GM12878 (cell line): Measurements from ENCODE around the gene GSG1L. TPM values are rescaled to one million over a fixed set of nuclear protein-coding genes. Genes with fewer than 3 reads are reported as not detected.

Source experiments
- ATAC-seq: fragments of 200-7000 bp; cut with Tn5 transposase; 3 replicates; pipeline ENCODE4 v1.9.1; 2020; ENCODE audit warnings: mild to moderate bottlenecking, moderate library complexity
- BruUV-seq: library from RNA; stranded (reverse); fragments of 400-500 nt; replicated peaks from 2 replicates; lab custom pipeline; 2021; lab: Mats Ljungman, UMichigan
- CTCF ChIA-PET: fragments of 300-600 bp; sonication (Branson Sonifier 250); formaldehyde crosslinking; extraction: SDS; loops from one replicate; lab custom pipeline; 2021; ENCODE audit warnings: inconsistent platforms; lab: Yijun Ruan, JAX
- POLR2A ChIA-PET: fragments of 350-600 bp; formaldehyde crosslinking; extraction: SDS; loops from one replicate; lab custom pipeline; 2021; ENCODE audit warnings: inconsistent platforms; lab: Charles Lee
- RAD21 ChIA-PET: fragments of 300-600 bp; sonication (Branson Sonifier 250); formaldehyde crosslinking; loops from one replicate; lab custom pipeline; 2023; ENCODE audit warnings: antibody characterized with exemption; ENCODE audit not compliant: unreplicated experiment; lab: Charles Lee
- SMC1A ChIA-PET: fragments of 300-600 bp; sonication (Branson Sonifier 250); formaldehyde crosslinking; loops from one replicate; lab custom pipeline; 2023; ENCODE audit not compliant: unreplicated experiment, uncharacterized antibody; lab: Charles Lee
- DNase-seq: peaks from one replicate; pipeline ENCODE4 v3.0.0-alpha.2; 2011; ENCODE audit warnings: low read depth, low spot score
- FAIRE-seq: peaks from 3 replicates; lab custom pipeline; 2011; peaks lifted over from hg19 to GRCh38; lab: Jason Lieb, UNC
- H2AFZ ChIP-seq: 2 replicates; pipeline ENCODE4 v1.6.0; 2011; ENCODE audit warnings: low read depth, low read length, control low read depth; ENCODE audit not compliant: control insufficient read depth
- H3K27ac ChIP-seq: 2 replicates; pipeline ENCODE4 v1.5.1; 2011; ENCODE audit warnings: control low read depth; ENCODE audit not compliant: control insufficient read depth, insufficient read depth
- H3K27me3 ChIP-seq, 2 experiments: replicated peaks in 1 of 2; 2 replicates each; pipeline versions ENCODE4 v1.6.0 to v1.6.1; 2011; ENCODE audit warnings: low read length in 1 of 2; ENCODE audit not compliant: control insufficient read depth in 2 of 2, insufficient read depth in 2 of 2
- H3K36me3 ChIP-seq, 2 experiments: 2 replicates each; pipeline ENCODE4 v1.5.1; 2011; ENCODE audit warnings: low read length in 1 of 2; ENCODE audit not compliant: control insufficient read depth in 2 of 2, insufficient read depth in 2 of 2
- H3K4me1 ChIP-seq: 2 replicates; pipeline ENCODE4 v1.6.1; 2011; ENCODE audit warnings: mild to moderate bottlenecking, low read length, moderate library complexity, mixed read lengths; ENCODE audit not compliant: control insufficient read depth, insufficient read depth
- H3K4me2 ChIP-seq: 2 replicates; pipeline ENCODE4 v1.6.0; 2011; ENCODE audit warnings: control low read depth; ENCODE audit not compliant: control insufficient read depth, insufficient read depth
- H3K4me3 ChIP-seq: fragments of 200-600 bp; sonication (generic); 2 replicates; pipeline ENCODE4 v1.5.1; 2016
- H3K79me2 ChIP-seq: 2 replicates; pipeline ENCODE4 v1.6.0; 2011; ENCODE audit warnings: low read length; ENCODE audit not compliant: control insufficient read depth, insufficient read depth
- H3K9ac ChIP-seq: 2 replicates; pipeline ENCODE4 v1.8.0; 2011; ENCODE audit warnings: low read length, control low read depth, mixed read lengths; ENCODE audit not compliant: control insufficient read depth, insufficient read depth
- H3K9me3 ChIP-seq: replicated peaks from 3 replicates; pipeline ENCODE4 v1.5.1; 2011; ENCODE audit warnings: mild to moderate bottlenecking, low read length; ENCODE audit not compliant: control insufficient read depth, insufficient read depth
- H4K20me1 ChIP-seq: 2 replicates; pipeline ENCODE4 v1.6.0; 2011; ENCODE audit not compliant: control insufficient read depth, insufficient read depth
- BCL11A ChIP-seq: IDR thresholded peaks from 2 replicates; pipeline ENCODE4 v1.6.1; 2011; ENCODE audit warnings: low read depth, low read length
- GABPA ChIP-seq: IDR thresholded peaks from 2 replicates; pipeline ENCODE4 v1.6.1; 2014; ENCODE audit warnings: antibody characterized with exemption, low read depth, mild to moderate bottlenecking, inconsistent platforms
- JUND ChIP-seq: IDR thresholded peaks from 2 replicates; pipeline ENCODE4 v1.6.1; 2012; ENCODE audit warnings: low read depth, mild to moderate bottlenecking, low read length, improper control_type of control experiment, moderate library complexity
- MXI1 ChIP-seq: fragments of 150-350 bp; IDR thresholded peaks from 2 replicates; pipeline ENCODE4 v1.6.1; 2011; ENCODE audit warnings: low read depth, mild to moderate bottlenecking, inconsistent platforms, low read length, improper control_type of control experiment
- PKNOX1 ChIP-seq: fragments of 450-650 bp; IDR thresholded peaks from 2 replicates; pipeline ENCODE4 v1.6.1; 2016; ENCODE audit warnings: mild to moderate bottlenecking
- RAD51 ChIP-seq: fragments of 450-650 bp; IDR thresholded peaks from 2 replicates; pipeline ENCODE4 v1.6.1; 2016; ENCODE audit warnings: moderate library complexity, mild to moderate bottlenecking, inconsistent platforms
- SMARCA5 ChIP-seq: fragments of 450-650 bp; IDR thresholded peaks from 2 replicates; pipeline ENCODE4 v1.6.1; 2017; ENCODE audit warnings: mild to moderate bottlenecking
- TARDBP ChIP-seq: IDR thresholded peaks from 2 replicates; pipeline ENCODE4 v1.6.1; 2016; ENCODE audit warnings: borderline replicate concordance
- WRNIP1 ChIP-seq: IDR thresholded peaks from 2 replicates; pipeline ENCODE4 v1.6.1; 2011; ENCODE audit warnings: low read depth, low read length, improper control_type of control experiment, borderline replicate concordance
- ZBTB11 ChIP-seq: fragments of 450-650 bp; formaldehyde crosslinking; IDR thresholded peaks from 2 replicates; pipeline ENCODE4 v1.5.0; 2022; ENCODE audit warnings: mild to moderate bottlenecking, missing genetic modification characterization
- ZBTB4 ChIP-seq: fragments of 450-650 bp; formaldehyde crosslinking; IDR thresholded peaks from 2 replicates; pipeline ENCODE4 v1.4.0; 2022; ENCODE audit warnings: mild to moderate bottlenecking, moderate library complexity
- ZZZ3 ChIP-seq: IDR thresholded peaks from 2 replicates; pipeline ENCODE4 v1.6.1; 2011; ENCODE audit warnings: low read depth; ENCODE audit not compliant: control insufficient read depth, insufficient read length
- WGBS: methylation state at CpG from one replicate; pipeline ENCODE4 v1.1.6; 2016; ENCODE audit warnings: low lambda C conversion rate; ENCODE audit not compliant: insufficient replicate concordance, insufficient coverage; ENCODE audit errors: missing lambda C conversion rate; 5-methylcytosine and 5-hydroxymethylcytosine counted together
- in situ Hi-C: fragments of 300-500 bp; cut with MboI; formaldehyde crosslinking; loops from 9 replicates; pipeline ENCODE4 v1.14.3; 2018; ENCODE audit warnings: mixed read lengths
- intact Hi-C: fragments of 100-400 bp; cut with micrococcal nuclease; formaldehyde crosslinking; loops from one replicate; pipeline ENCODE4 v1.14.2; 2022; ENCODE audit not compliant: unreplicated experiment
- polyA plus RNA-seq, 11 experiments: library from polyadenylated mRNA; depleted of rRNA in 4 of 11; unstranded in 6 of 11; stranded (reverse) in 5 of 11; fragments of >200 nt; fragmentation: Nextera tagmentation in 4 of 11; fragmentation: Illumina TruSeq in 1 of 11; extraction: Ambion mirVana in 4 of 11; extraction: Trizol in 1 of 11; gene quantifications; 1 replicate in 1 of 11; 2 replicates in 10 of 11; pipeline versions ENCODE4 v1.2.1 to v1.2.3, GENCODE V29; 2011 to 2016; ENCODE audit warnings: inconsistent platforms in 2 of 11, missing spikeins in 2 of 11, low read depth in 1 of 11
- total RNA-seq, 4 experiments: library from RNA; depleted of rRNA in 3 of 4; stranded (reverse); fragments of >200 nt in 3 of 4; fragmentation: Illumina TruSeq in 1 of 4; extraction: Trizol in 1 of 4; gene quantifications; 2 replicates each; pipeline versions ENCODE4 v1.2.1 to v1.2.3, GENCODE V29; 2013 to 2021

GSG1L gene
- total and polyA plus RNA-seq, 10 of the 15 experiments (the other 5 are each of a cell fraction or from before 2014, with no cell fraction given), result not detected

GRCh38 chr16:28086186-28087139, 22.9 kb upstream of the GSG1L start:
- Histone ChIP-seq H3K4me3 (no peak overlapping the region), H3K4me1 (no peaks in the 10 kb centered on the region), H3K36me3 (no peaks in the 10 kb centered on the region), H3K27ac (no peak overlapping the region), H3K79me2 (no peaks in the 10 kb centered on the region), H3K27me3 (no peaks in the 10 kb centered on the region), H3K9ac (no peak overlapping the region), H3K9me3 (no peaks in the 10 kb centered on the region), H3K4me2 (no peak overlapping the region), H2AFZ (no peak overlapping the region), H4K20me1 (no peaks in the 10 kb centered on the region)
- SMC1A ChIA-PET, result interaction anchor here (0.5 kb wide), 1 partner anchor 28 kb away, joined by 3 read pairs; no protein-coding TSS in a partner anchor
- CTCF ChIA-PET, result no interaction called here
- FAIRE-seq, result no peak
- ATAC-seq, result no peak
- DNase-seq, result no peak
- RAD21 ChIA-PET, result no interaction called here
- TF ChIP-seq SMARCA5, result no peak
- no peak for TF ChIP-seq GABPA
- no peak for TF ChIP-seq ZZZ3
- no peak for TF ChIP-seq ZBTB11 (CRISPR knock-in tag)
- no peak for TF ChIP-seq WRNIP1
- TF ChIP-seq ZBTB4, result no peak
- TF ChIP-seq RAD51, result no peak
- TF ChIP-seq TARDBP, result no peak
- no peak for TF ChIP-seq PKNOX1
- no peak for TF ChIP-seq BCL11A
- TF ChIP-seq MXI1, result no peak
- TF ChIP-seq JUND, result no peak
- intact Hi-C loops (no loop called here), in situ Hi-C loops (no loop called here)
- POLR2A ChIA-PET, result no interaction called here
- no TSS peak for BruUV-seq
- WGBS, result 81% methylated on average over 21 of the region's 21 CpGs
